HEK293 (cell line): Measurements from ENCODE around the gene ARV1.
A peak's percentile ranks its signal among the peaks of the same experiment; 100 is the strongest.

Source experiments
- GLI4 ChIP-seq: fragments of 450-650 bp; formaldehyde crosslinking; IDR thresholded peaks from 2 replicates; pipeline ENCODE4 v1.5.1; 2016; ENCODE audit warnings: missing biosample characterization, missing genetic modification characterization
- HOXA7 ChIP-seq: sonication (generic); formaldehyde crosslinking; IDR thresholded peaks from 2 replicates; pipeline ENCODE4 v1.8.1; 2022; ENCODE audit warnings: missing genetic modification reagents, borderline replicate concordance
- KLF1 ChIP-seq: fragments of 450-650 bp; formaldehyde crosslinking; IDR thresholded peaks from 2 replicates; pipeline ENCODE4 v1.5.1; 2016; ENCODE audit warnings: missing biosample characterization, missing genetic modification characterization
- KLF17 ChIP-seq: fragments of 450-650 bp; formaldehyde crosslinking; IDR thresholded peaks from 2 replicates; pipeline ENCODE4 v1.5.1; 2016; ENCODE audit warnings: missing biosample characterization, missing genetic modification characterization
- PRDM4 ChIP-seq: fragments of 450-650 bp; formaldehyde crosslinking; IDR thresholded peaks from 2 replicates; pipeline ENCODE4 v1.5.1; 2017; ENCODE audit warnings: missing biosample characterization, missing genetic modification characterization
- PRDM6 ChIP-seq: fragments of 450-650 bp; formaldehyde crosslinking; IDR thresholded peaks from 2 replicates; pipeline ENCODE4 v1.5.1; 2017; ENCODE audit warnings: missing biosample characterization, missing genetic modification characterization
- SP7 ChIP-seq: fragments of 450-650 bp; formaldehyde crosslinking; IDR thresholded peaks from 2 replicates; pipeline ENCODE4 v1.5.1; 2016; ENCODE audit warnings: missing biosample characterization, missing genetic modification characterization
- TRIM28 ChIP-seq: IDR thresholded peaks from 2 replicates; pipeline ENCODE4 v1.6.1; 2011; ENCODE audit warnings: low read length, control low read depth, borderline replicate concordance
- ZBTB17 ChIP-seq: fragments of 450-650 bp; formaldehyde crosslinking; IDR thresholded peaks from 2 replicates; pipeline ENCODE4 v1.5.1; 2016; ENCODE audit warnings: missing biosample characterization, missing genetic modification characterization
- ZBTB6 ChIP-seq: fragments of 450-650 bp; formaldehyde crosslinking; IDR thresholded peaks from 2 replicates; pipeline ENCODE4 v1.5.1; 2017; ENCODE audit warnings: missing biosample characterization, missing genetic modification characterization
- ZBTB8A ChIP-seq: fragments of 450-650 bp; formaldehyde crosslinking; IDR thresholded peaks from 2 replicates; pipeline ENCODE4 v1.5.1; 2016; ENCODE audit warnings: missing biosample characterization, missing genetic modification characterization
- ZFP69B ChIP-seq: fragments of 450-650 bp; formaldehyde crosslinking; IDR thresholded peaks from 2 replicates; pipeline ENCODE4 v1.5.1; 2016; ENCODE audit warnings: missing biosample characterization, missing genetic modification characterization
- ZNF114 ChIP-seq: fragments of 450-650 bp; formaldehyde crosslinking; IDR thresholded peaks from 2 replicates; pipeline ENCODE4 v1.5.0; 2017; ENCODE audit warnings: missing biosample characterization, missing genetic modification characterization
- ZNF155 ChIP-seq: fragments of 450-650 bp; formaldehyde crosslinking; IDR thresholded peaks from 2 replicates; pipeline ENCODE4 v1.5.1; 2016; ENCODE audit warnings: missing biosample characterization, missing genetic modification characterization
- ZNF19 ChIP-seq: fragments of 450-650 bp; formaldehyde crosslinking; IDR thresholded peaks from 2 replicates; pipeline ENCODE4; 2016; ENCODE audit warnings: missing biosample characterization, missing genetic modification characterization, low read depth
- ZNF266 ChIP-seq: fragments of 450-650 bp; formaldehyde crosslinking; IDR thresholded peaks from 2 replicates; pipeline ENCODE4 v1.5.1; 2016; ENCODE audit warnings: missing biosample characterization, missing genetic modification characterization, low read depth
- ZNF302 ChIP-seq: fragments of 450-650 bp; formaldehyde crosslinking; IDR thresholded peaks from 2 replicates; pipeline ENCODE4 v1.5.1; 2016; ENCODE audit warnings: missing biosample characterization, missing genetic modification characterization, low read depth
- ZNF404 ChIP-seq: fragments of 450-650 bp; formaldehyde crosslinking; IDR thresholded peaks from 2 replicates; pipeline ENCODE4 v1.5.1; 2017; ENCODE audit warnings: missing biosample characterization, missing genetic modification characterization
- ZNF423 ChIP-seq: fragments of 450-650 bp; formaldehyde crosslinking; IDR thresholded peaks from 2 replicates; pipeline ENCODE4 v1.5.1; 2016; ENCODE audit warnings: missing biosample characterization, missing genetic modification characterization
- ZNF426 ChIP-seq: fragments of 450-650 bp; formaldehyde crosslinking; IDR thresholded peaks from 2 replicates; pipeline ENCODE4 v1.5.1; 2017; ENCODE audit warnings: missing biosample characterization, missing genetic modification characterization, mild to moderate bottlenecking, inconsistent platforms, moderate library complexity
- ZNF555 ChIP-seq: fragments of 450-650 bp; formaldehyde crosslinking; conservative IDR thresholded peaks from 2 replicates; pipeline ENCODE4 v1.5.1; 2017; ENCODE audit warnings: missing biosample characterization, mild to moderate bottlenecking, missing genetic modification characterization, inconsistent platforms
- ZNF596 ChIP-seq: fragments of 450-650 bp; IDR thresholded peaks from 2 replicates; pipeline ENCODE4 v1.5.0; 2018; ENCODE audit warnings: missing biosample characterization, mild to moderate bottlenecking, missing genetic modification characterization, moderate library complexity
- ZNF629 ChIP-seq: fragments of 450-650 bp; formaldehyde crosslinking; IDR thresholded peaks from 2 replicates; pipeline ENCODE4 v1.5.1; 2017; ENCODE audit warnings: missing biosample characterization, missing genetic modification characterization
- ZNF658 ChIP-seq: fragments of 450-650 bp; formaldehyde crosslinking; IDR thresholded peaks from 2 replicates; pipeline ENCODE4; 2016; ENCODE audit warnings: missing biosample characterization, missing genetic modification characterization
- ZNF660 ChIP-seq: fragments of 450-650 bp; IDR thresholded peaks from 2 replicates; pipeline ENCODE4 v1.5.1; 2018; ENCODE audit warnings: missing biosample characterization, mild to moderate bottlenecking, missing genetic modification characterization
- ZNF664 ChIP-seq: fragments of 450-650 bp; formaldehyde crosslinking; IDR thresholded peaks from 2 replicates; pipeline ENCODE4 v1.5.1; 2016; ENCODE audit warnings: missing biosample characterization, missing genetic modification characterization
- ZNF692 ChIP-seq: fragments of 450-650 bp; formaldehyde crosslinking; IDR thresholded peaks from 2 replicates; pipeline ENCODE4 v1.5.1; 2016; ENCODE audit warnings: missing biosample characterization, missing genetic modification characterization
- ZNF701 ChIP-seq: fragments of 450-650 bp; formaldehyde crosslinking; IDR thresholded peaks from 2 replicates; pipeline ENCODE4 v1.5.1; 2016; ENCODE audit warnings: missing biosample characterization, missing genetic modification characterization
- ZNF776 ChIP-seq: fragments of 450-650 bp; formaldehyde crosslinking; IDR thresholded peaks from 2 replicates; pipeline ENCODE4 v1.5.0; 2017; ENCODE audit warnings: missing biosample characterization, missing genetic modification characterization, borderline replicate concordance
- TF ChIP-seq, protein P1 (sequence below): fragments of 450-650 bp; formaldehyde crosslinking; IDR thresholded peaks from 2 replicates; pipeline ENCODE4 v1.5.1; 2016; ENCODE audit warnings: missing biosample characterization, missing genetic modification characterization

The ARV1 gene

DNA sequence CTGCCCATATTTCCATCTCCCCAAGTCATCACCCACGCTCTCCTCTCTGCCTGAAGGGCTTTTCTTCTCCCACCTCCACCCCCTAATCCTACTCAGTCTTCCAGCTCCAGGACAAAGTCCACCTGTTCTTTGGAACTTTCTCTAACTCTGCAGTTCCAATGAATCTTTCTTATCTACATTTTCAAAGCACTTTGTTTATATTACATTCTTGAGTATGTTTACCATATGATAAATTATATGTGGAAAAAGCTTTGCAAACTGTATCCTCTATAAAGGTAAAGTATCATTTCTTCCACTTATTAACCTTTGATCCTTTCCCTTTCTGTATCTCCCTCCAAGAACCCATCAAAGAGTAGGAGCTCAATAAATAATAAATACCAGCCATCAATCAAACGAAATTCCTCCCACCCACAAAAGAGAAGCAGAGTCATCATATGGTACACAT lies 39.9 kb upstream of the ARV1 start (continued):
- TF ChIP-seq ZFP69B (tag by site-specific recombination) (no peak), KLF17 (tag by site-specific recombination) (no peak), ZBTB8A (tag by site-specific recombination) (no peak; the same call in 1 of the 2 replicates), ZNF692 (tag by site-specific recombination) (peak; percentile 40; the same call in 1 of the 2 replicates), GLI4 (tag by site-specific recombination) (no peak), ZNF664 (tag by site-specific recombination) (no peak), PRDM6 (peak; percentile 83), ZNF404 (tag by site-specific recombination) (no peak), SP7 (tag by site-specific recombination) (0 out of 2 replicates have a peak, but pooled peaks have one; percentile 23), ZNF155 (no peak), ZNF629 (tag by site-specific recombination) (peak; percentile 47; the same call in 1 of the 2 replicates), ZNF19 (tag by site-specific recombination) (0 out of 2 replicates have a peak, but pooled peaks have one; percentile 51), ZNF658 (no peak), PRDM4 (tag by site-specific recombination) (no peak), TRIM28 (no peak), KLF1 (tag by site-specific recombination) (no peak), ZNF776 (tag by site-specific recombination) (no peak), ZNF555 (tag by site-specific recombination) (no peak), ZNF266 (tag by site-specific recombination) (no peak), ZNF302 (tag by site-specific recombination) (no peak), ZNF660 (tag by site-specific recombination) (no peak), HOXA7 (CRISPR knock-in tag) (no peak), ZNF596 (tag by site-specific recombination) (no peak), ZNF426 (no peak), ZBTB17 (peak; percentile 71), ZBTB6 (no peak), ZNF114 (tag by site-specific recombination) (no peak), ZNF423 (tag by site-specific recombination) (peak; percentile 38; the same call in 1 of the 2 replicates), ZNF701 (tag by site-specific recombination) (no peak)
- TF ChIP-seq, protein P1, sequence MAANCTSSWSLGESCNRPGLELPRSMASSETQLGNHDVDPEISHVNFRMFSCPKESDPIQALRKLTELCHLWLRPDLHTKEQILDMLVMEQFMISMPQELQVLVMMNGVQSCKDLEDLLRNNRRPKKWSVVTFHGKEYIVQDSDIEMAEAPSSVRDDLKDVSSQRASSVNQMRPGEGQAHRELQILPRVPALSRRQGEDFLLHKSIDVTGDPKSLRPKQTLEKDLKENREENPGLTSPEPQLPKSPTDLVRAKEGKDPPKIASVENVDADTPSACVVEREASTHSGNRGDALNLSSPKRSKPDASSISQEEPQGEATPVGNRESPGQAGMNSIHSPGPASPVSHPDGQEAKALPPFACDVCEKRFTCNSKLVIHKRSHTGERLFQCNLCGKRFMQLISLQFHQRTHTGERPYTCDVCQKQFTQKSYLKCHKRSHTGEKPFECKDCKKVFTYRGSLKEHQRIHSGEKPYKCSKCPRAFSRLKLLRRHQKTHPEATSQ, result no peak
